ENCODE results near the gene RHOF.
A peak's percentile ranks its signal among the peaks of the same experiment; 100 is the strongest.

RHOF gene

GRCh38 chr12:121769831-121770301, 23.6 kb downstream of the RHOF start:
- DNase-seq (ENCODE audit: low read depth in 2 of 2): no peak
- TF ChIP-seq CTCF (IDR thresholded peaks at IDR 0.05; ENCODE audit: low read depth, low read length): no peak
- H3K4me3 ChIP-seq (replicated peaks in 1 of 2; ENCODE audit: low read depth in 2 of 2, low read length in 2 of 2): no peak overlapping the region

GRCh38 chr12:121769297-121769830, 24.1 kb downstream of the RHOF start:
- TF ChIP-seq CTCF (IDR thresholded peaks at IDR 0.05; ENCODE audit: low read depth, low read length): no peak
- DNase-seq (ENCODE audit: low read depth in 2 of 2): no peak
- no peak overlapping the region for H3K4me3 ChIP-seq (replicated peaks in 1 of 2; ENCODE audit: low read depth in 2 of 2, low read length in 2 of 2)

- no peak overlapping the region for H3K4me3 ChIP-seq (replicated peaks in 1 of 2; ENCODE audit: low read depth in 2 of 2, low read length in 2 of 2)
- TF ChIP-seq CTCF (IDR thresholded peaks at IDR 0.05; ENCODE audit: low read depth, low read length): no peak
- peak; percentile 78 to 84 for DNase-seq (ENCODE audit: low read depth in 2 of 2)
Observed at GRCh38 chr12:121767525-121768016, 25.9 kb downstream of the RHOF start.

GRCh38 chr12:121766290-121767039, 27.0 kb downstream of the RHOF start:
- no peak overlapping the region for H3K4me3 ChIP-seq (replicated peaks in 1 of 2; ENCODE audit: low read depth in 2 of 2, low read length in 2 of 2)
- TF ChIP-seq CTCF (IDR thresholded peaks at IDR 0.05; ENCODE audit: low read depth, low read length): no peak
- DNase-seq (ENCODE audit: low read depth in 2 of 2): no peak

GRCh38 chr12:121765573-121765972, 27.9 kb downstream of the RHOF start:
- peak; percentile 54 to 77 for DNase-seq (ENCODE audit: low read depth in 2 of 2)

GRCh38 chr12:121764808-121765207, 28.7 kb downstream of the RHOF start:
- no peak for DNase-seq (ENCODE audit: low read depth in 2 of 2)
- TF ChIP-seq CTCF (IDR thresholded peaks at IDR 0.05; ENCODE audit: low read depth, low read length): no peak

More at GRCh38 chr12:121765573-121765972, 27.9 kb downstream of the RHOF start:
- H3K4me3 ChIP-seq (replicated peaks in 1 of 2; ENCODE audit: low read depth in 2 of 2, low read length in 2 of 2): no peak overlapping the region
- no peak for TF ChIP-seq CTCF (IDR thresholded peaks at IDR 0.05; ENCODE audit: low read depth, low read length)

More at GRCh38 chr12:121764808-121765207, 28.7 kb downstream of the RHOF start:
- no peak overlapping the region for H3K4me3 ChIP-seq (replicated peaks in 1 of 2; ENCODE audit: low read depth in 2 of 2, low read length in 2 of 2)
